KOPT-K1 (cell line): ENCODE measurements around the gene ERC2.

ENCODE experiments used
- H3K27ac ChIP-seq: fragments of 200-600 bp; sonication (generic); 2 replicates; pipeline ENCODE4 v1.5.1; 2016; ENCODE audit warnings: antibody characterized with exemption, mild to moderate bottlenecking, low read depth, low read length; ENCODE audit not compliant: poor library complexity, severe bottlenecking
- H3K36me3 ChIP-seq: fragments of 200-600 bp; sonication (generic); 2 replicates; pipeline ENCODE4 v1.5.1; 2017; ENCODE audit warnings: antibody characterized with exemption, mild to moderate bottlenecking, low read length, moderate library complexity; ENCODE audit not compliant: insufficient read depth
- H3K9me3 ChIP-seq: fragments of 200-600 bp; sonication (generic); 2 replicates; pipeline ENCODE4 v1.5.1; 2017; ENCODE audit warnings: antibody characterized with exemption, low read length, mild to moderate bottlenecking; ENCODE audit not compliant: insufficient read depth, poor library complexity, severe bottlenecking

ERC2 gene

DNA sequence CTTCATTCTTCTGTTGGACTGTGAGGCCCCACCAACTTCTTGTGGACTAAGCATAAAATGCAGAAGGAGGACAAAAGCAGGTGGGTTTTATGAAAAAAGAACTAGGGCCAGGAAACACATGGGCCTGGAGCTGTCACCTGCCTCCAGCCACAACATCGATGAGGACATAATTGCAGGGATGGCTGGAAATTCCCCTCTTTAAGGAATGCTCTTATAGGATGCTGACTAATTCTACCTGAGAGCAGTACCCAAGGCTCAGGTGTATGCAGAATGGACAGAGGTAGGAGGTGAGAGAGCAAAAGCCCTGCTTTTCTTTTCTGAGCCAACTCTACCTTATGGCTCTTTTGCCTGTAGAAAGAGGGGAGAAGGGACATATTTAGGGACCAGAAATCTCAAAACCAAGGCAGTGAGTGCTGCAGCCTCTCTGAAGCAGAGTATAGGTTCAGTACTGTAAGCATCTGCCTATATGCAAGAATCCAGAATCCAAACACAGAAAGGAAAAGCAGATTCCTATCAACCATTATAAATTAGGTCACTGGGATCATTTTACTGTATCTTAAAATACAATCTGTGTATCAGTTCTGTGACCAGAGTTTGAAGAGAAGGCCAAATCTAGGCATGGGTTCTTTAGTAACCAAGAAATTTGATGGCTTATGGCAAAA lies 775.8 kb downstream of the ERC2 start:
- no peaks in the 10 kb centered on the region for H3K36me3 ChIP-seq
- H3K9me3 ChIP-seq: no peaks in the 10 kb centered on the region
- H3K27ac ChIP-seq: no peak overlapping the region

DNA sequence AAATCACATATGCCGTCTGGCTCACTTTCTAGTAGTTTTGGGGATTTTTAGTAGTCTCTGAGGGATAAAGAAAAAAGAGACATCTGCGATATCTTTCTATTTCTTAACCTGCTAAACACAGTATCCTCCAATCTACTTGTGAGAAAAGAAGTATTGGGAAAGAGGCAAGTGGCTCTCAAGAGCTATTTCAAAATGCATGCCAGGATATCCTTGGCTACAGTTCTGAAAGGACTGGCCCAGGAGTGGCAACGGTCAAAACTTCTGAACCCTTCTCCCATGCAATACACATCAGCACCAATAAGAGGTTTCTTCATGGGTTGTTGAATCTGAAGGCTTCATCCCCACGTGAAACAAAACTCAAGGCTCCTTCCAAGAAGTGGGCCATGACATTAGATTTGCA lies 777.1 kb downstream of the ERC2 start:
- H3K36me3 ChIP-seq: no peaks in the 10 kb centered on the region
- H3K9me3 ChIP-seq: no peaks in the 10 kb centered on the region
- no peak overlapping the region for H3K27ac ChIP-seq

DNA sequence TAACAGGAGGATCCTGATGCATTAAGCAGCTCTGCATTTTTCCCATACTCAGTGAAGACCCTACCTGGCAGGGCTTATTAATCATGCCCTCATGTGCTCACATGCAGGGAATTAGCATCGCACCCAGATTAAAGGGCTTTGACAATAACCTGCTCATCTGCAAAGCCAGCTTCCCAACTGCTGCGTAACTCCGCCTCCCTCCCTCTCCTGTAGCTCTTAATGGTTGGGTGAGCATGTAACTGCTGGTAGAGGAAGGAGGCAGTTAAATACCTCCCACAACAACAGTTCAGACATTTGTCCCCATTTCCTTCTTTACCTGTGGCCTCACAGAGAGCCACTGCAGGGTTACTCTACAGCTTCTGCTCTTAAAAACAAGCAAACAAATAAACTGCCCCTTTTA lies 777.5 kb downstream of the ERC2 start:
- H3K27ac ChIP-seq: no peak overlapping the region

DNA sequence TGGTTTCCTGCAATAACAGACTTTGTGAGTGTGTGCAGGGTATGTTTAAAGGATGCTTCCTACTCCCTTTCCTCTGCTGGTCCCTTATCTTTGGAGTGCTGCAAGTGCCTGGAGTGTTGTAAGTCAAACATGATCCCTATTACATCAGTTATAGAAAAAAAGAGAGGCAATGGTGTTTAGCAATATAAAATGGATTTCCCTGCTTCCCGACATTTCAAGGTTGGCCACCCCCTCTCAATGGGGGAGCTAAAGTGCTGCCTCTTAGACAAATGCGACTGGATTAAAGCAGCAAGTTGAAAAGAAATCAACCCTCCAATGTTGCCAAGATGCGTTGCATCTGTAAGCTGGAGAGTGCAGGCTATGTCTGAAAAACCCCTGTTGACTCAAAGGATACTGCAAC lies 778.1 kb downstream of the ERC2 start:
- Histone ChIP-seq H3K27ac (no peak overlapping the region), H3K9me3 (no peaks in the 10 kb centered on the region), H3K36me3 (no peaks in the 10 kb centered on the region)

More for the DNA sequence above, 777.5 kb downstream of the ERC2 start:
- no peaks in the 10 kb centered on the region for H3K36me3 ChIP-seq
- H3K9me3 ChIP-seq: no peaks in the 10 kb centered on the region

DNA sequence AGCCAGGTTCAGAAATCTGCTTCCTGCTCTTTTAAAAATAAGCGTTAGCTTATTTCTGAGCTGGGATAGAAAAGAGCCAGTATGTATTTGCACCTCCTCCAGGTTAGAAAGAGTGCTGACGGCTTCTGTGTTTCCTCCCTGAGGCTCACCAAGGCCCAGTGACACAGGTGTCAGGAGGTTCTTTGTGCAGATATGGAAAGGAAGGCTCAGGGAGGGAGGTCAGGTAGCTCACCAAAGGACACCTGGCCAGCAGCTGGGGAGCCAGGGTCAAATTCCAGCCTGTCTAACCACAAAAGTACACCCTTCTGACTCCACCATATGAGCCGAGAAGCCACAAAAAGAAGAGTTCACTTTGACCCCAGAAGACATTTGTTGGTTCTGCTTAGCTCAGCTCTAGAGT lies 780.1 kb downstream of the ERC2 start:
- Histone ChIP-seq H3K27ac (no peak overlapping the region), H3K9me3 (no peaks in the 10 kb centered on the region), H3K36me3 (no peaks in the 10 kb centered on the region)

DNA sequence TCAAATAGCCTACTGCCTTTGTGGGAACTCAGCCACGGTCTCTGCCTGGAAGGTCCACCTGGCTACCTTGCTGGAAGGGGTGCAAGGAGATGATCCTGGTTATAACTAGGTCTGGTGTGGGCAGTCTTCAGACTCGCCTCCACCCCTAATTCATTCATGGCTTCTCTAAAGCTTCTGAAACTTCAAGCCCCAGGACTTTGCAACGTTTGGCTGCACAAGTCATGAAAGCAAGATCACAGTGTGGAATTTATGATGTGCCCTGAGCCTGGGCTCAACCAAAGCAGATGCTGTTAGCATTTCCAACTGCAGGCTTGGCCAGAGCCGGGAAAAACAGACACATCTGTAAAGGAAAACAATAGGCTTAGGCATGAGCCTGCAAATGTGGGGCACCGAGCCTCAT lies 780.7 kb downstream of the ERC2 start:
- no peak overlapping the region for H3K27ac ChIP-seq
- no peaks in the 10 kb centered on the region for H3K9me3 ChIP-seq
- H3K36me3 ChIP-seq: no peaks in the 10 kb centered on the region

DNA sequence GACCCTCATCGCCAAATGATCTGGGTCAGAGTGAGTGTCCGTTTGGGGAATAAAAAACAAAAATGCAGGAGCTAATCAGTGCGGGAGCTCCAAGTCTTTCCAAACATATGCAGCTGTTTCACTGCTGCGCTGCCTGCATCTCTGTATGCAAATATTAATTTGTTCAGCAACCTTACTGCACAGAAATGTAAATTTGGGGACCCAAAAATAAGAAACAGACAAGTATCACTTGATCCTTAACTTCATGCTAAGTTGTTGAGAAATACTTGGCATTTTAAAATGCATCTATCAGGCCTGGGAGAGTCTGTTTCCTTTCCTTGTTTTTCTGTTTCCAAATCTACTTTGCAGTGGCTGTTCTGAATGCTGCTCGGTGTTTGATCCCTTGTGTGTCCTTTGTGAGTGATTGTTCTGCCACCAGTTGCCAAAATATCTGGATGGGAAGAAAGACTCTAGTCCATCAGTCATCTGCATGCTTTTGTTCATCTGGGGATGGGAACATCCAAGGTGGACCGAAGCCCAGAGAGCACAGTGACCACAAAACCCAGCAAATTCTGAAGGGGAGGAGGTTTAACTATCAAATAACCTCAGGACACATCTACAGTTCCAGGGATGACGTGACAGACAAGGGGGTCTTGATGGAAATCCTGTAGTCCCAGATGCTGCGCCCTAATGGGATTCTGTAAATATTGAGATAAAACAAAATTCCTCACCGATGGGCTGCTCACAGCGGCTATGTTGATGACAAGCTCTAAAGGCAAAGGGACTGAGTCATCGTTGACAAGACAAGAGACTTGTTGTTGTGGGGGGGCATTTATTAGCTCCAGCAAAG lies 781.6 kb downstream of the ERC2 start:
- Histone ChIP-seq H3K9me3 (no peaks in the 10 kb centered on the region), H3K36me3 (no peaks in the 10 kb centered on the region), H3K27ac (no peak overlapping the region)

DNA sequence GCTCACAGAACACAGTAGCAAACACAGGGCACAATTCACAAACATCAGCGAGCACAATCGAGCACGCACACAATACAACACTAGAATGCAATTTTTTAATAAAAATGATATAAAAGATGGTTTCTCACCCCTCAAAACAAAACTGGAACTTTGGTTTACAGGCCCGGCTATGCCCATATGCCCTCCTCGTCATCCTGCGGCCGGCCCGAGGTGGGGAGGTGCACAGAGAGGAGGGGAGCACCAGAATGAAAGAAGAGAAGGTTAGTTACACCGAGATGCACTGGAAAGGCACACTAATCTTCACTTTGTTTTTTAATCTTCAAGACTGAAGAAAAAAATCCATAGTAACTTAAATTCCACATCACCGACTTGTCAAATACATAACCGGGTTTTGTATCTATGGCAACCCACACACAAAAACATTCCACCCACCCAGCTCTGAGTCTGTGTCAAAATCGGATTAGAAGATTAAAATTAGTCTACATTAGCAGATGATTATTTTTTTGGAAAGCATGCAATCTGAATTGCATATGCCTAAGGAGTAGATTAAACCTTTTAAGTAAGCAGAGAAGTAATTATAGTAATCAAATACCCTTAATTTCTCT lies 784.5 kb downstream of the ERC2 start:
- Histone ChIP-seq H3K27ac (no peak overlapping the region), H3K9me3 (no peaks in the 10 kb centered on the region), H3K36me3 (no peaks in the 10 kb centered on the region)

DNA sequence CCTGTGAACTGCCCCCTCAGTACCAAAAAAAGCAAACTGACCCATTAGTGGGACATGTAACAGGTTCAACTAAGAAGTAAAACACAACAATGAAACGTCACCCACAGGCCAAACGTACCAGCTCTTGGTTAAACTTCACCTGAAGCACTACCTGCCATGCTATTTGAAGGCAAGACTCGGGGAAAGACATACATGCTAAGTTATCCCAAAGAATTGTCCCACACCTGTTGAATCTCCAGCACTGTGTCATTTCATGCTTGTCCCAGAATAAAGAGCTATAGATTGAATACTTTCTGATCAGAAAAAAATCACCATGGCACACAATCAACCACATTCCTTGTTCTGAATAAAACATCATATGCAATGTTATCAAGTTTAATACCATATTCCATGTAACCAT lies 785.8 kb downstream of the ERC2 start:
- Histone ChIP-seq H3K27ac (no peak overlapping the region), H3K9me3 (no peaks in the 10 kb centered on the region), H3K36me3 (no peaks in the 10 kb centered on the region)

DNA sequence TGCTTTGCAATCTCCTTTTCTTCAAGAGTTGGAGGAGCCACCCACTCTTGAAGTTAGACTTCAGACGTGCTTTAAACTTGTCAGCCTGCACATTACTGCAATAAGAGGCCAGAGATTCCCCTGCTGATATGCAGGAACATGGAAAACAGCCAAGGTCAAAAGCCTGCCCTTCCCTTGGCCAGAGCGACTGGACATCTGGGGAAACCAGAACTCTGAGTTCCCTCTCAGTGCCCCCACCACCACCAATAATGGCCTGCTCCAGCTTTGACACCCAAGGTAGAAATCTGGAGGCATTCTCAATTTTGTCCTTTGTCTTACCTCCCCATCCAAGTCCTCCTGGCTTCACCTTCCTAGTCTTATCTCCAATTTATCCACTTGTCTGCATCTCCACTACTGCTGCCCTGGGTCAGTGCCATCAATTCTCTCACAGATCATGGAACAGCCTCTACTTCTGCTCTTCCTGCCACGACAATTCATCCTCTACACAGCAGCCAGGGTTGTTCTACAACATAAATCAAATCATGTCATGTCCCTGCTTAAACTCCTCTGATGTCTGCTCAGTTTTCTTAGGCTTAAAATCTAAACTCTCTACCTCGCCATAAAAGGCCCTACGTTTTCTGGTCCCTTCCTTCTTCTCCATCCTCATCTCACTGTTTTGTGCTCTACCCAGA lies 789.6 kb downstream of the ERC2 start:
- no peaks in the 10 kb centered on the region for H3K36me3 ChIP-seq
- H3K9me3 ChIP-seq: no peaks in the 10 kb centered on the region
- no peak overlapping the region for H3K27ac ChIP-seq

DNA sequence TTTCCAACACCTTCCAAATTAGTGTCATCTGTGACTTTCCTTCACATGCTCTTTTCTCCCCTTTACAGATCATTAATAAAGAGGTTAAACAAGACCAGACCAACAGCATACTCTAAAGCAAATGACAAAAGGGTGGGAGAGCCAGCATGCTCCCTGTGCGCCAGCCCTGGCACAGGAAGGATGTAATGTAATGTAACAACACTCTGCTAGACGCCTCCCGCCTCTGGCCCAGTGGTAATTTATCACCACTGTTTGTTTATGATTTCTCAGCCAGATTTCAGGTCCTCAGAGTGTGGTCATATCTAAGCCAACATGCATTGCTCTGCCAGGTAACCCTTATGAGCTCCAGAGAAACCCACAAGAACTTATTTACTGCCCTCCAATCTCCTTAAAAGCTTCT lies 791.6 kb downstream of the ERC2 start:
- H3K9me3 ChIP-seq: no peaks in the 10 kb centered on the region
- no peaks in the 10 kb centered on the region for H3K36me3 ChIP-seq
- no peak overlapping the region for H3K27ac ChIP-seq

DNA sequence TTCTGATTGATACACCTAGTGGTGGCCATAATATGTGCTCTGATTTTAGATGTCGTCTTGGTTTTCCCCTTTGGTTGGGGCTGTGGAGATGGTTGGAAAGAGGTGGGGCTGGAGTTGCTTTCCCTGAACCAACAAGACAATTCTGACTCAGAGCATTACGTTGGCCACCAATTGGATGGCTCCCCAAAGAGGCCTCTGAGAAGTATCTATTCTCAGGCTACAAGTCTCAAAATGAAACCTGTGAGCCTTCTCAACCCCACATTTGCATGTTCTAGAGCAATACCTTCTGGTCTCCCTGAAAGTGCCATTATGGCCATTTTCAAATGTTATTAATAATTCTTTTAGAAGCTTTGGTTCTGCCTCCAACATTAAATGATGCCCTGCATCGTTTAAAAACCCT lies 792.8 kb downstream of the ERC2 start:
- no peaks in the 10 kb centered on the region for H3K9me3 ChIP-seq
- H3K27ac ChIP-seq: no peak overlapping the region
- no peaks in the 10 kb centered on the region for H3K36me3 ChIP-seq

DNA sequence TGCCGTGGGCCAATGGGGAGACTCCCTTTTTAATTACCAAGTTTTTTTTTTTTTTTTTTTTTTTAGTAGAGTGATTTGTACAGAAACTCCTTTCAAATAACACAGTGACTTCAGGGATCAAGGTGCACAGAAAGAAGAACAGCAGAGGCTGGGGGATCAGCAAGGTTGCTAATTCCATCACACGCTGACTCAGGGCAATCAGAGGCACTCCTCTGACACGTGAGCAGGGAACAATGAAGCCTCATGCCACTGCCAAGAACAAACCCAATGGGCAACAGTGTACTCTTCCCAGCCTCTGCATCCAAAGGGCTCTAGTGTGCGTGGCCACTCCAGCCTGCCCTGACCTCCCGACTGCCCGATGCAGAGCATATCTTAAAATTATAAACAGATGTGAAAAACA lies 794.5 kb downstream of the ERC2 start:
- no peaks in the 10 kb centered on the region for H3K36me3 ChIP-seq
- H3K27ac ChIP-seq: no peak overlapping the region
- no peaks in the 10 kb centered on the region for H3K9me3 ChIP-seq

DNA sequence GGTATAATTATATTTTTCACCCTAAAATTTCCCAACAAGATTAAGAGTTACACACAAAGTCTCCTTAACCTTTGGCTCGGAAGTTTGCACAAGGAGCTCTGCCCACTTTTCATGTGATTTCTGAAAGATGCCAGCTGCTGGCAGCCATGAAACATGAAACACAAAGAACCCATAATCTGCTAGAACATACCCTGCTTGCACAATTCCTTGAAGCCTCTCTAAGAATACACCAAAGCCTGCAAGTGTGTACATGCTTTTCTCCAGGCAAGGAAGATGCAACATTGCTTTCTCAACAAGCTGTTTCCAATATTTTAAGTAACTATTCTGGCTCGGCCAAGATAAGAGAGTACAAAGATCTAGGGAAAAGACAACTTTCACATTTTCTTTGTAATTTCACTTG lies 799.1 kb downstream of the ERC2 start:
- no peaks in the 10 kb centered on the region for H3K9me3 ChIP-seq
- no peak overlapping the region for H3K27ac ChIP-seq
- no peaks in the 10 kb centered on the region for H3K36me3 ChIP-seq

DNA sequence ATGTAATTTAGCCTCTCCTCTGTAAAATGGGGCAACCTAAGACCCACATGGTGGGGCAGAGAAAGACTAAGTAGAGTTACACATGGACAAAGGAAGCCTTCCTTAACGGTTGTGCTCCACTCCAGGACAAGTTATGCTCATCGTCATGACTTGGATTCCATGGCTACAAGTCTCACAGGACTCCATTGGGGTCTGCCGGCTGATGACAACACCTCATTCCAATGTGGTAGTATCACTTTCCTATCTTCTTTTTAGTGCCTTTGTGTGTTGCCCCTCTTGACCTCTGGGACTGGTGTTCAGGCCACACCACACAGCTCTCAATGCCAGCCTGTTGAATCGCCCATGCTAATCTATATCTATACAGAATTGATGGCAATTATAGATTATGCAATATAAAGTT lies 799.9 kb downstream of the ERC2 start:
- no peak overlapping the region for H3K27ac ChIP-seq

More for the DNA sequence above, 799.9 kb downstream of the ERC2 start:
- Histone ChIP-seq H3K9me3 (no peaks in the 10 kb centered on the region), H3K36me3 (no peaks in the 10 kb centered on the region)
